ENCODE measurements around the gene GAS5.

GAS5 gene

DNA sequence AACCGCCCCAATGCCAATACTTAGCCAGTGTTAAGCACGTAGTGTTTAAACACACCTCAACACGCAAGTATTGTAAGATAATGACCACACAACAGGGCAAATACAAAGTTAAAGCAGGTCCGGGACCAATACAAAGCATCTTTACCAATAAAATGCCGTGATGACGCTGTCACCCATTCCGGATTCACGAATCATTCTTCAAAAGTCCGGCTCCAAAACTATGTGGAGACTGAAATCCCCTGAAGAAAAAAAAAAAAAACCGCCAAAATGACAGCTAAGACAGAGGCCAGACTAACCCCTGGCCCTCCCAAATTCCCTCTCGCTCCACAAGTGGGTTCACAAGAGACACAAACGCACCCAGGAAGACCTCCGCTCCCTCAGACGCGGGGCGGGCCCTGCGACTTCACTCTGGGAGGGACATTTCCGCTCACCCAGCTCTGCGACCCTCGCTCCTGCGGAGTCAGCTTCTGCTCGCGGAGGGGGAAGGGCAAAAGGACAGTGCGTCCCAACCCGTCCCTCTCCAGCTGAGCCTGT is 43.9 kb downstream of the GAS5 start:
- DNase-seq = no peak

DNA sequence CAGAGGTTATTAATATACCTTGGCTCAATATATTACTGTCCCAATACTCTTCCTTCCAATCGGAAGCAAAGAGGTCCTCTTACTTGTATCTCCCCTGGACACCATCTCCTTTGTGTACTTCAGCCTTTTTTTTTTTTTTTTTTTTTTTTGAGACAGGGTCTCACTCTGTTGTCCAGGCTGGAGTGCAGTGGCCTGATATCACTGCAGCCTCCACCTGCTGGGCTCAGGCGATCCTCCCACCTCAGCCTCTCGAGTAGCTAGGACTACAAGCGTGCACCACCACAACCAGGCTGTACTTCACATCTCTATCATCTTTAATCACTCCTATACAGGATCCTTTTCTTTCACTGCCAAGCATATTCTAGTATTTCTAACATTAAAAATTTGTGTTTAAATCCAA is 46.1 kb downstream of the GAS5 start:
- DNase-seq = no peak

DNA sequence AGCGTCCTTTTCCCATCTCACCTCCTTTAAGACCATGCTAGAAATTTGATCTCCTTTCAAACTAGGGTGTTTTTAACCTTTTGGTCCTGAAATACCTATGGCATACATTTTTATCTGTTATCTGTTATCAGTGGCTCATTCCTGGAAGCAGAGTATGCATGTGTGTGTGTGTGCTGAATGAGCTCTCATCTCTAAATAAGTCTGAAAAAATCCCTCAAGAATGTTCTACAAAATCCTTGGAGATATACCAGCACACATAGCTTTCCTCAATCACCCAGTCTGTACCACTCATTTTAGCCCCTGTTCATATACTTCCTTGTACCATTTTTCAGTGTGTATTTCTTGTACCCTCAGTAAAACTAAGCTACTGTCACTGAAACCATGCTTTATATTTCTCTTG is 49.3 kb downstream of the GAS5 start:
- DNase-seq = no peak

Data from NCI-H2081 (cell line).